Measurements from ENCODE around the gene S100PBP.
A peak's percentile ranks its signal among the peaks of the same experiment; 100 is the strongest.

S100PBP gene

DNA sequence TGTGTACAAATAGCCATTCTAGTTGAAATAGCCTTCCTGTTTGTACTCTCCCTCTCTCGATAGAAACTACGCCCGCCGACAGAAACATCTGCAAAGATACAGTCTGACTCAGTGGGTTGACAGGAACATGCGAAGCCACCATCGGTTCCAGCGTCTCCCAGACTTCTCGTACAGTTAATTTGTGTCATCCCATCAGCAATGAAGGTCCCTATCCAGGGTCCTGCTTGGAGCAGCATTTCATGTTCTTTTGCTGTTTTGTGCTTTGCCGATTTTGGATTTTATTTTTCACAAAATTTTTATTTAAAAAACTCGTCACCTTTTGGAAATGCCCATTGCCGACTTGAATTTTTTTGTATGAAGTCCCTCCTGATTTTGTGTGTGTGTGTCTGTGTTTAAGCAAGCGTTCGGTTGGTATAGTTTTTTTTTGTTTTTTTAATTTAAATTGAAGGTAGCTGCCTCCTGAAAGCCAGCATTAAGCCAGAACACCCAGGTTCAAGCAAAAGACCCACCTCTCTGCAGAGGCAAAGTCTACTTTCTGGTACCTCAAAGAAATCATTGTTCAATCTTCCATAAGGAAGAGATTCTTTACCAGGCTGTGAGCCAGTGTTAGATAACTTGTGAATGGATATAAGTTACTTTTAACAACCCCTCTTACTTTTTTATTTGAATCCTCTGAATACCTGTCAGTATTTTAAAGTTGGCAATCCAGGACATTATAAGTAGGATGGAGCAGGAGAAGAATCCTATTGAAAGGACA, 38.6 kb downstream of the S100PBP start:
- Mint-ChIP-seq H3K9me3 (no peaks in the 10 kb centered on the region), H3K27ac (no peak overlapping the region), H3K4me3 (no peak overlapping the region), H3K27me3 (no peaks in the 10 kb centered on the region), H3K4me1 (no peaks in the 10 kb centered on the region)
- no peak for DNase-seq
- ATAC-seq, result no peak

- Mint-ChIP-seq H3K27me3 (no peaks in the 10 kb centered on the region), H3K4me1 (no peaks in the 10 kb centered on the region), H3K4me3 (no peak overlapping the region), H3K27ac (no peak overlapping the region), H3K9me3 (no peaks in the 10 kb centered on the region)
- ATAC-seq, result no peak
- no peak for DNase-seq
These were observed 40.7 kb downstream of the S100PBP start for GRCh38 chr1:32858136-32858535.

GRCh38 chr1:32858791-32859190, 41.3 kb downstream of the S100PBP start:
- no peak for ATAC-seq
- H3K27ac Mint-ChIP-seq, result no peak overlapping the region
- DNase-seq, result no peak

DNA sequence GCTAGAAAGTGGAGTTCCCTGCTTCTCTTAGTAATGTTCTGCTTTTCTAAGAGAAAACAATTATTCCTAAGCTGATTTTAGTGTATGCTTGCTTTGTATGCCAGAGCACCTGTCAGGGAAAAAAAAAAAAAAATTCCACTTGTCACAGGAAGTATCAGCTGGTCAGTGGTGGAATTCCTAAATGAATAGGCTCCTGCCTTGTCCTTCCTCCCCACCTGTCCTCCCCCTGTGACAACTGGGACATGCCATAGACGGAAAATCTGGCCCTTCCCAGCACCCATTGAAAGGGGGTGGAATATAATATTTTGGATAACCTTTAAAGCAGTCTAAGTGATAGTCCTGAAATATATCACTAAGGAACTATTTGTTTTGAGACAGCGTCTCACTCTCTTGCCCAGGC, 42.5 kb downstream of the S100PBP start:
- Mint-ChIP-seq H3K4me1 (no peaks in the 10 kb centered on the region), H3K4me3 (no peak overlapping the region), H3K27ac (no peak overlapping the region), H3K9me3 (no peaks in the 10 kb centered on the region), H3K27me3 (no peaks in the 10 kb centered on the region)
- DNase-seq, result no peak
- no peak for ATAC-seq

More at GRCh38 chr1:32858791-32859190, 41.3 kb downstream of the S100PBP start:
- Mint-ChIP-seq H3K9me3 (no peaks in the 10 kb centered on the region), H3K4me1 (no peaks in the 10 kb centered on the region), H3K27me3 (no peaks in the 10 kb centered on the region), H3K4me3 (no peak overlapping the region)

- DNase-seq, result no peak
- Mint-ChIP-seq H3K27me3 (no peaks in the 10 kb centered on the region), H3K4me1 (no peaks in the 10 kb centered on the region), H3K27ac (no peak overlapping the region), H3K4me3 (no peak overlapping the region), H3K9me3 (no peaks in the 10 kb centered on the region)
- ATAC-seq, result no peak
These were observed 43.1 kb downstream of the S100PBP start for GRCh38 chr1:32860566-32860965.

- ATAC-seq (no peak), DNase-seq (no peak)
- no peaks in the 10 kb centered on the region for H3K9me3 Mint-ChIP-seq
- no peak overlapping the region for H3K27ac Mint-ChIP-seq
- no peaks in the 10 kb centered on the region for H3K27me3 Mint-ChIP-seq
- no peak overlapping the region for H3K4me3 Mint-ChIP-seq
- no peaks in the 10 kb centered on the region for H3K4me1 Mint-ChIP-seq
These were observed 44.6 kb downstream of the S100PBP start for GRCh38 chr1:32861904-32862695.

DNA sequence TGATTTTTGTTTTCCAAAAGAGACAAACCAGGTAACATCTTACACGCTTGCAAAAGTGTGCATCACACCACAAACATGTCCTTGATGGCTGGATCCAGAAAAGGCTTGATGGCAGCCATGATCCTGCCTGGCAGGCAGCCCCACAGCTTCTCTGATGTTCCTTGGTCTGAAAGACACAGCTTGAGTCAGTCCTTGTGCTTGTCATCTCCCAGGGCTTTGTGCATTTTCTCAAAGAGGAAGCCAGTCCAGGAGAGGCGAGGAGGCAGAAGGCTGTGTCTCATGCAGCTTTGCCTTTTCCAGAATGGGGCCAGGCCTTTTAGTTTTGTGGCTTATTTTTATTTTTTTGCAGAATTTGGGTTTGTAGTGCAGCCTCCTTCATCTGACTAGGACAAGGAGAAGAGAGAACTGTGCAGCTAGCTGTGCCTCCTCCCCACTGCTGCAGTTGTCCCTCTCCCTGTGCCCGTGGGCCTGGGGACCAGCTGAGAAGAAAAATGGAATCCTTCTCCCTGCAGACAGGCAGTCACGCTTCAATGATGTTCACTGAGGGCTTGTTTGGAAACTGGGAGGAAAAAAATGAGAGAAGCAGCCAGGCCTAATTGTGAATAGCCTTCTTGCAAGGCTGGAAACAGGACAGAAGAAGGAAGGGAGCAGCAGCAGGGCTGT, 45.9 kb downstream of the S100PBP start:
- Mint-ChIP-seq H3K9me3 (no peaks in the 10 kb centered on the region), H3K4me3 (no peak overlapping the region), H3K27me3 (peaks cover 2% of the 10 kb centered on the region), H3K27ac (no peak overlapping the region), H3K4me1 (no peaks in the 10 kb centered on the region)
- ATAC-seq (no peak), DNase-seq (no peak)

- Mint-ChIP-seq H3K4me1 (no peaks in the 10 kb centered on the region), H3K27ac (no peak overlapping the region), H3K9me3 (no peaks in the 10 kb centered on the region), H3K27me3 (peaks cover 7% of the 10 kb centered on the region), H3K4me3 (no peak overlapping the region)
- no peak for ATAC-seq
- no peak for DNase-seq
These were observed 46.4 kb downstream of the S100PBP start for GRCh38 chr1:32863881-32864245.

- peak overlapping the region in 1 of 2 donors; percentile 45 for H3K27ac Mint-ChIP-seq
- DNase-seq (no peak), ATAC-seq (no peak)
- H3K4me1 Mint-ChIP-seq, result peaks cover under 1% of the 10 kb centered on the region
- H3K9me3 Mint-ChIP-seq, result no peaks in the 10 kb centered on the region
- H3K4me3 Mint-ChIP-seq, result no peak overlapping the region
- H3K27me3 Mint-ChIP-seq, result peaks cover 13% of the 10 kb centered on the region
These were observed 47.0 kb downstream of the S100PBP start for GRCh38 chr1:32864375-32865019.

- DNase-seq (no peak), ATAC-seq (no peak)
- no peaks in the 10 kb centered on the region for H3K9me3 Mint-ChIP-seq
- no peak overlapping the region for H3K27ac Mint-ChIP-seq
- no peak overlapping the region for H3K4me3 Mint-ChIP-seq
- H3K4me1 Mint-ChIP-seq, result peaks cover 10% of the 10 kb centered on the region
- H3K27me3 Mint-ChIP-seq, result peaks cover 24% of the 10 kb centered on the region
These were observed 48.4 kb downstream of the S100PBP start for GRCh38 chr1:32865639-32866405.

GRCh38 chr1:32867151-32867550, 49.7 kb downstream of the S100PBP start:
- Mint-ChIP-seq H3K4me1 (peaks cover 10% of the 10 kb centered on the region), H3K27ac (peak overlapping the region in 1 of 2 donors; percentile 37), H3K27me3 (peaks cover 37% of the 10 kb centered on the region), H3K9me3 (no peaks in the 10 kb centered on the region), H3K4me3 (no peak overlapping the region)
- DNase-seq (no peak), ATAC-seq (no peak)

- H3K27ac Mint-ChIP-seq, result no peak overlapping the region
These were observed 50.2 kb downstream of the S100PBP start for GRCh38 chr1:32867671-32868070.

DNA sequence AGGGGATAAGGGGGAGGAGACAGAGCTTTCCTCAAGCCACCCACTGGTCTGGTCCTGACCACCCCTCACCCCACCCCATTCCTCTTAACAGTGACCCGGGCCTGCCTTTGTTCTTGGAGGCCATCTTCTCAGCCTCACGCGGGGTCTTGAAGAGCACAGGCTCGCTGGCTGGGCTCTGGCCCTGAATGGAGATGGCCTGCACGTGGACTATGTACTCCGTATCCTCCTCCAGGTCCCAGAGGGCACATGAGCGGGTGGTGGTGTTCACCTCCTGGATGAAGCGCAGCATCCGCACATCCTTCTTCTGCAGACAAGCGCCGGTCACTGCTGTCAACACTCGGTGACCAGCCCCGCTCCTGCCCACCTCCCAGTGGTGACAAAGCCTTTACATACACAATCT, 50.6 kb downstream of the S100PBP start:
- DNase-seq (no peak), ATAC-seq (no peak)
- H3K27me3 Mint-ChIP-seq, result peaks cover 46% of the 10 kb centered on the region
- H3K4me3 Mint-ChIP-seq, result no peak overlapping the region
- H3K27ac Mint-ChIP-seq, result no peak overlapping the region
- H3K4me1 Mint-ChIP-seq, result peaks cover 10% of the 10 kb centered on the region
- no peaks in the 10 kb centered on the region for H3K9me3 Mint-ChIP-seq

More at GRCh38 chr1:32867671-32868070, 50.2 kb downstream of the S100PBP start:
- DNase-seq, result no peak
- Mint-ChIP-seq H3K27me3 (peaks cover 42% of the 10 kb centered on the region), H3K4me3 (no peak overlapping the region), H3K4me1 (peaks cover 10% of the 10 kb centered on the region), H3K9me3 (no peaks in the 10 kb centered on the region)
- ATAC-seq, result no peak

GRCh38 chr1:32868806-32869455, 51.5 kb downstream of the S100PBP start:
- peaks cover 47% of the 10 kb centered on the region for H3K27me3 Mint-ChIP-seq
- H3K4me3 Mint-ChIP-seq, result no peak overlapping the region
- H3K9me3 Mint-ChIP-seq, result no peaks in the 10 kb centered on the region
- H3K4me1 Mint-ChIP-seq, result peaks cover 10% of the 10 kb centered on the region
- DNase-seq (no peak), ATAC-seq (no peak)
- H3K27ac Mint-ChIP-seq, result peak overlapping the region in 1 of 2 donors; percentile 61

Data from stimulated activated naive CD8-positive, alpha-beta T cell treated with anti-CD3 and anti-CD28 coated beads, Interleukin-15, amount 100 ng/mL, for 72 hours (primary cell).